GM19238 (cell line): ENCODE measurements around the gene ARAP1.

ENCODE experiments used
- DNase-seq: peaks from one replicate; pipeline ENCODE4 v3.0.0; 2011; ENCODE audit warnings: low spot score; ENCODE audit not compliant: insufficient read length

Gene ARAP1

DNA sequence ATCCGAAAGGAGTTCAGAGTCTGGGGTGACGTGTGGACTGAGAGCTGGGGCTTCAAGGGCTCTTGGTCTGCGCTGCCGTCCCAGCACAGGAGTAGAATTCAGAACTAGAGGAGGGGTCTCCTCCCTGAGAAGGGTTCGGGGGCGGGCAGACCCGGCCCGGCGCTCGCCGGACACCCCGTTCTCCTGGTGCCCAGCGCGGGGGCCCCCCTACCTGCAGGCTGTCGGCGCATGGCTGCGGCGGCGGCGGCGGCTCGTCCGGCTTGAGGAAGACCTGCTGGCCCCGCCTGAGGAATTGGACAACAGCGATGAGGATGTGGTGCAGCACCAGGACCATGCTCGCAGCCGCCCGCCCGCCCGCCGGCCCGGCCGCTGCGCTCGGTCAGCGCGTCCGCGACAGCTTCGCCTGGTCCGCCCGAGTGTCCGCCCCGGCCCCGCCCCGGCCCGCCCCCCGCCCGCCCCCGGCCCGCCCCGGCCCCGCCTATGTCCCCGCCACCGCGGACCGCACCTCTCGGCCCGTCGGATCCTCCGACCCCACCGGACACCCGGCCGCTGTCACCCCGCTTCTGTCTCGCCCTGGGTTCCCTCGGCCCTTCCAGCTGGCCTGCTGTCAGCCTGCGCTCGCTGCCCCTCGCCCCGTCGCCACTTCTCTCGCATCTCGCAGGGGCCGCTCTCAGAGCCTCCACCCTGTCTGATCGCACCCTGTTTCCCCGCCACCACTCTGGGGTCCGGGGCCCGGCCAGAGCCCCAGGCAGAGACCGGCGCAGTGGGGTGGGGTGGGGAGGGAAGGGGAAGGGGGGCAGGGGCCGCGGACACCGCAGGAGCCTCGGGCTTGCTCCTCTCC lies 109.9 kb downstream of the ARAP1 start:
- DNase-seq, result no peak

DNA sequence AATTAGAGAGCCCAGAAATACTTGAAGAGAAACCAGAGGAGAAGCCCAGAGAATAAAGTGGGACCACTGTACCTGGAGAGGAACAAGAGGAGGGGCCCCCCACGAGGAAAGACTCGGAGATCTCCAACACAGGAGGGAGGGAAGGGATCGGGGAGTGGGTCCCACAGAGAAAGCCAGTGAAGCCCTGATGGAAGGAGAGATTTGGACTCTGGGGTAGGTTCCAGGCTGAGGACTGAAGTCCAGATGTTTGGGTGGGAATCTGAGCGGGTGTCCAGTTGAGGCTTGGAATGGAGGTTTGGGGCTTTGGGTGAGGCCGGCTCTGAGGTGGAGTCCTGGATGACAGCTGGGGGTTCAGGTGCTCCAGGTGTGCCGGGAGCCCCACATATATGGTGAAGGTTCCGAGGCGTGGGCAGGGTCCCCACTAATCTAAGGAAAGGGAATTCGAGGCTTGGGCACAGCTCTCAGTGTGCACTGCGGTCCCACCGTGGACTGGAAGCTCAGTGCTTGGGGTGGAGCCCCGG lies 110.6 kb downstream of the ARAP1 start:
- no peak for DNase-seq

DNA sequence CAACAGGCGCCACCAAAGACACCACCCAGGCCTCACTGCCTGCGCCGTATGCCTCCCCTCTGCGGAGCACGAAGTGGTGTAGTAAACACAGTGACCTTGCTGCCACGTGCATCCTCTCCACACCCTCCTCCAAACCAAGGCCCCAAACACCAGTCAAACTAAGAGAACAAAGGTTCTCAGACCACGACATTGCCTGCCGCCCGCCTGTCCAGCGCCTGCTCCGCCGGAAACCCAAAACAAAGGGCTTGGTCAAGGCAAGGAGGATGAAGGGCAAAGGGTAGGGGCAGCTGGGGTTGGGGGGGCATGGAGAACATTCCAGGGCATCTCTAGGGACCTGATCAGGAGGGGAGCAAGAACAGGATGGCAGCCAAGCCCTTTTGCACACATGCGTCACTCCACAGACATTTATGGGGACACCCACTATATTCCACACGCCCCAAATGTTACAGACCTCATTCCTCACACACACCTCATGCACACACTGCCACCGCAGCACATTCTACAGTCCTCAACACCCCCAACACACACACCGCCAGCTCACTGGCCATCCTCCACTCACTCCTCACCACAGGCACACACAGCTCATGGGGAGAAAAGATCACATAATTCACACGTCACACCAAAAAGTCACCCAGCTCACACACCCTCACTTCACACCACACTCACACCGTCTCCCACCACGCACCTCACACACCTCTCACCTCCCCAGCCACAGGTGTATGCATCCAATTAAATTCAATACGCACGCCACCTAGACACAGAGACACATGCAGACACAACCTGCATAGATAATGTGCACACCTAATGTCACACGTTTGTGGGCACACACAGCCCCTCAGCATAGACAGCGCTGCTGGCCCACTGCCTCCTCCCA lies 112.5 kb downstream of the ARAP1 start:
- no peak for DNase-seq

DNA sequence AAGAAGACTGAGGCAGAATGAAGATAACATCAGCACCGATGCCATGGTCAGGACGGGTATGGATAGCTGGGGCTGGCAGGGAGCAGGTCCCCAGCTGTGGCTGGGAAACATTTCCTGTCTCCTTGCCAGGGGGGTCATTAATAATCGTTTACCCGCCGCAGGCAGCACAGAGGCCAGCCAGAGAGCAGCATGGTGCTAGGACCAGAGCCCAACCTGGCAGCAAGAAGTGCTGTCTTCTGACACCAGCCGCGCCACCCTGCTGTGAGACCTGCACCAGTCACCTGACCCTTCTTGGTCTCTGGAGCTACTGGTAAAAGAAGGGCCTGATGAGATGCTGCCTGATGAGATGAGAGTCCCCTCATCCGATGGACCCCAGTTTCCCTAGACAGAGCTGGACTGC lies 114.3 kb downstream of the ARAP1 start:
- no peak for DNase-seq

DNA sequence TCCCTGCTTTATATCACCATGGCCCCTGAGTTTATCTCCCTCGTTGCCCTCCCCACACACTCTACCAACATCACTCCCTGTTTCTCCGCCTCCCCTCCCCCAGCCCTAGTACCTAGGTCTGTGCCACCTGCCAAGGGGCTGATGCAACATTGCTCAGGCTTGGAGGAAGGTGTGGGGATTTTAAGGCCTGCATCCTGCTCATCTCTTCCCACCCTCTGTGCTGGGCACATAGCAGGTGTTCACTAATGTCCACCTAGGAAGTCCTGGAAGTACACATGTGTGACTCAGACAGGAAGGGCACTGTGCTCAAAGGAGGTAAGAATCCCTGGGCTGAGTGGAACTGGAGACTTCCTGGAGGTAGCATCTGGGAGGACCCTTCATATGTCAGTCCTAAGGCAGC lies 115.0 kb downstream of the ARAP1 start:
- DNase-seq, result no peak

DNA sequence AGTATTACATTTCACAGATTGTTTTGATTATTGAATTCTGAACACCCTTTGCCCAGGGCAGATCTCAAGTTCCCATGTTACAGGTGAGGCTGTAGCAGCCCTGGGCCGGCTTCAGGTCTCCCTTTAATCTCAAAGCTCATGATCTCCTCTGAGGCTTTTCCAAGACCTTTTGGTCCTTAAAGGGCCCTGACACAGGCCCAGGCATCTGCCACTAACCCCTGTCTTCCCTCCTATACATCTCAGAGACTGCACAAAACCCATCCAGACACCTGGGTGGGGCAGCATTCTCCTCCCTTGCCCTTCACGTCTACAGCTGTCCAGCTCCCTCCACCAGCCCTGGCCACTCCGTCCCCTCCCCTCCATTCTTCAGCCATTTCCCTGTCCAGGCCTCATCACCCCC lies 115.8 kb downstream of the ARAP1 start:
- DNase-seq, result no peak

DNA sequence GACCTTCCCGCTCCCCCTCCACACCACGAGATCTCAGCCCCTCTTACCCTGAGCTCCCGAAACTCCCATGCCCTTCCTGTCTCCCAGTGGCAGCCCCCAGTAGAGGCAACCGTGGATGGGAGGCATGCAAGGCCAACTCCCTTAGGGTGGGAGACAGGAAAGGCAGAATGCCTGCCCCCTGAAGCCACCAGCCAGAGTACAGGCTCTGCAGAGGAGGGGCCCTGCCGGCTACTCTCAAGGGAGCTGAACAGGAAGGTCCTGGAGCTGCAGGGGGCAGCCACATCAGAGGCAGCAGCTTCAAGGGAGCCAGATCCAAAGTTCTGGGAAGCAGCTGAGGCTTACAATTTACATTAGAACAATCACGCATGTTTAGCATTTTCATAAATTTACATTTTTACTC lies 116.3 kb downstream of the ARAP1 start:
- DNase-seq, result no peak

DNA sequence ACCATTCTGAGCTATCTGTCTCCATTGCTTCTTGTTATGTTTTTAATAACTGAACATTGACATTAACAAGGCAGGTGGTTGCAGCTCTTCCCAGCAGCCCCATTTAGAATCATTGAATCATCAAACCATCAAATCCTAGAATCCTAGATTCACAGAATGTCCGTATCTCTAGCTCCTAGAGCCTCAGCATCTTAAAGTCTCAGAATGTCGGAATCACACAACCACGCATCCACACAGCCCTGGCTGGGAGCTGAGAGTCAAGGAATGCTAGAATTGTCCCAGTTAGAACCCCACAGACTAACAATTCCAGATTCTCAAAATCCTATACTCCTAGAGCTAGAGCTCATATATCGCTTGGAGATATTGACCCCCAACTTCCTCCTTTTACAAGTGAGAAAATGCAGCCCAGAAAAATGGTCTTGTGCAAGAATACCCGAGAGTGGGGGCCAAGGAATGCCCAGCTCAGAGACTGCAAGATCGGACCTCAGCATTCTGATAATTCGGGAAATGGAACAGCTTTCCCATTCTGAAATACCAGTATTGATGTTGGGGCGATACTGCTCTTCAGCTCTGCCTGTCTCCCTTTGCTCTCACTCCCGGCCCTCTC lies 116.8 kb downstream of the ARAP1 start:
- DNase-seq, result no peak
